ENCODE measurements around the gene GATA1. TPM values are rescaled to one million over a fixed set of nuclear protein-coding genes. Genes with fewer than 3 reads are reported as not detected.

GATA1 gene
- total RNA-seq, 5 donors from 2014 or later (not counting 1 experiment from before 2014, with no cell fraction given): 0.23 to 0.64 (median 0.43) TPM

DNA sequence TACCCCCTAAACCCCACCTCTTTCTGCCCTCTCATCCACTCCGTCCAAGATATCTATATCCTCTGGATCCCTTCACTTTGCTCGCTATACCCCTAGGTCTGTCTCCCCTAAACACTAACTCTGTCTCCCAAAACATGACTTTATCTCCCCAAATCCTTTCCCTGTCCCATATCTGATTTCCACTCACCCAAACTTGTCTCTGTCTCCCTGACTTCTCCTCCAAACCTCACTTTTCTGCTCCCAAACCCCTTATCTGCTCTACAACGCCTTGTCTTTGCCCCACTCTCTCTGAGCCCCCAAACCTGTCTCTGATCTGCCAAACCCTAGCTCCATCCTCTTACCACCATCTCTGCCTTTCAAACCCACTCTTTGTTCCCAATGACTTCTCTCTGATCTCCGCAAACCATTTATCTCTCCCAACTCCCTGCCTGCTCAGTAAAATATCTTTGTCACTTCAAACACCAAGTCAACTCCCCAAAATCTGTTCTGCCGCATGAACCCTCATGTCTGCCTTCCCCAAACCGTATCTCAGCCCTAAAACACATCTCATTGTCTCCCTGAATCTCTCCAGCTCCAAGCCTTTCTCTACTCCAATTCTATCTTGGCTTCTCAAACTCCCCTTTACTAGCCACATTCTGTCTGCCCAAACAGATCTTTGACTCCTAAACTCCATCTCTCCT lies 575 bp downstream of the GATA1 start:
- DNase-seq: no peak
- Histone ChIP-seq H3K36me3 (ENCODE audit: control insufficient read depth in 2 of 2, extremely low read depth in 1 of 2, insufficient read depth in 1 of 2, low read length in 1 of 2) (no peaks in the 10 kb centered on the region), H3K9me3 (no peaks in the 10 kb centered on the region), H3K27me3 (replicated peaks in 1 of 2; ENCODE audit: control insufficient read depth in 2 of 2, extremely low read depth in 1 of 2, insufficient read depth in 2 of 2, low read length in 1 of 2) (peaks cover 2% of the 10 kb centered on the region in 2 experiments), H3K4me1 (ENCODE audit: control insufficient read depth in 1 of 2, extremely low read depth in 1 of 2, insufficient read depth in 2 of 2, low read length in 2 of 2) (peaks cover 0 to 6% of the 10 kb centered on the region in 2 experiments), H3K4me3 (ENCODE audit: control insufficient read depth in 1 of 2, extremely low read depth in 1 of 2, low read length in 1 of 2) (no peak overlapping the region), H3K27ac (ENCODE audit: low read length) (no peak overlapping the region)
- Mint-ChIP-seq H3K9me3 (no peaks in the 10 kb centered on the region), H3K36me3 (no peaks in the 10 kb centered on the region), H3K27me3 (peaks cover 0 to 22% of the 10 kb centered on the region in 2 donors), H3K27ac (no peak overlapping the region), H3K4me3 (no peak overlapping the region), H3K4me1 (peaks cover 6 to 15% (median 15%) of the 10 kb centered on the region in 3 donors)
- POLR2A ChIA-PET: no interaction called here
- WGBS (ENCODE audit: insufficient coverage): 77% methylated on average over 6 of the region's 6 CpGs
- CTCF ChIA-PET: no interaction called here
- no peak for ATAC-seq (replicated peaks in 1 of 4)

DNA sequence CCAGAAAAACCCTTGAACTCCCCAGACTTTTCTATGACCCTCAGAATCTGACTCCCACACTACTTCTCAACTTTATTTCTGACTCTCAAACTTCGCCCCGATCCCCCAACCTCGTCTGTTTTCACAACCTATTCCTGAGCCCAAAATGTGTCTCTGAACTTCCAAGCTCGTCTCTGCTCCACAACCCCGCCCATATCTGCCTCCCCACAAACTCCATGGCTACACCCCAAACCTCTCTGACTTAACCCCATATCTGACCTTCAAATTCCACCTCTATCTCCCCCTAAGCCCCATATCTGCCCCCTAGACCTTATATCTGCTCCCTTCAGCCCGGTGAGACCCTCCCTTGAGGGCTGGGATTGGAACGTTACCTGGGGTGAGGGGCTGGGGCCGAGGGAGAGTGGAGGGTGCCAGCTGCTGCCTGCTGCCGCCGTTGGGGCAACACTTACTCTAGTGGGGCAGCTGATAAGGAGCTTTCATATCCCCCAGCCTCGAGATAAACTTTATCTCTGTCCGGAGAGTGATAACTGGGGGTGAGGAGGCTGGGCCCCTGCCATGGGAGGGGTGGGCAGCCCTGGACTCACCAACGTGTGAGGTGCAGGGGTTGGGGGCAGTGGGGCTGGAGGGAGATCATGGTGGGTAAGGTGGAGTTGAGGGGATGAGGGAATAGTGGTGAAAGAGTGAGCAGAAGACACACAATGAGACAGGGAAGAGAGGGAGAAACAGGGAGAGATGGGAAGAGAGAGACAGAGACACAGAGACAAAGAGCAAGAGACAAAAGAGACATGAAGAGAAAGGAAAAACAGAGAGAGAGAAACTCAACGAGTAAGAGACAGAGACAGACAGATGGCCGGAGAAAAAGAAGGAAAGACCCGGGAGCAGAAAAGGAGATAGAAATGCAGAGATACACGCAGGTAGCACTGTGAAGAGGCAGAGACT lies 1.4 kb downstream of the GATA1 start:
- H3K36me3 ChIP-seq (ENCODE audit: control insufficient read depth in 2 of 2, extremely low read depth in 1 of 2, insufficient read depth in 1 of 2, low read length in 1 of 2): no peaks in the 10 kb centered on the region
- WGBS (ENCODE audit: insufficient coverage): 81% methylated on average over 7 of the region's 17 CpGs
- no peak overlapping the region for H3K27ac ChIP-seq (ENCODE audit: low read length)
- no peaks in the 10 kb centered on the region for H3K9me3 ChIP-seq
- Mint-ChIP-seq H3K27ac (no peak overlapping the region), H3K36me3 (no peaks in the 10 kb centered on the region), H3K4me1 (peaks cover 6 to 15% (median 15%) of the 10 kb centered on the region in 3 donors), H3K27me3 (peaks cover 0 to 22% of the 10 kb centered on the region in 2 donors), H3K4me3 (no peak overlapping the region), H3K9me3 (no peaks in the 10 kb centered on the region)
- DNase-seq: no peak
- ATAC-seq (replicated peaks in 1 of 4): no peak
- POLR2A ChIA-PET: no interaction called here
- CTCF ChIA-PET: no interaction called here
- H3K27me3 ChIP-seq (replicated peaks in 1 of 2; ENCODE audit: control insufficient read depth in 2 of 2, extremely low read depth in 1 of 2, insufficient read depth in 2 of 2, low read length in 1 of 2): peaks cover 2% of the 10 kb centered on the region in 2 experiments
- H3K4me1 ChIP-seq (ENCODE audit: control insufficient read depth in 1 of 2, extremely low read depth in 1 of 2, insufficient read depth in 2 of 2, low read length in 2 of 2): peaks cover 0 to 6% of the 10 kb centered on the region in 2 experiments
- H3K4me3 ChIP-seq (ENCODE audit: control insufficient read depth in 1 of 2, extremely low read depth in 1 of 2, low read length in 1 of 2): no peak overlapping the region

DNA sequence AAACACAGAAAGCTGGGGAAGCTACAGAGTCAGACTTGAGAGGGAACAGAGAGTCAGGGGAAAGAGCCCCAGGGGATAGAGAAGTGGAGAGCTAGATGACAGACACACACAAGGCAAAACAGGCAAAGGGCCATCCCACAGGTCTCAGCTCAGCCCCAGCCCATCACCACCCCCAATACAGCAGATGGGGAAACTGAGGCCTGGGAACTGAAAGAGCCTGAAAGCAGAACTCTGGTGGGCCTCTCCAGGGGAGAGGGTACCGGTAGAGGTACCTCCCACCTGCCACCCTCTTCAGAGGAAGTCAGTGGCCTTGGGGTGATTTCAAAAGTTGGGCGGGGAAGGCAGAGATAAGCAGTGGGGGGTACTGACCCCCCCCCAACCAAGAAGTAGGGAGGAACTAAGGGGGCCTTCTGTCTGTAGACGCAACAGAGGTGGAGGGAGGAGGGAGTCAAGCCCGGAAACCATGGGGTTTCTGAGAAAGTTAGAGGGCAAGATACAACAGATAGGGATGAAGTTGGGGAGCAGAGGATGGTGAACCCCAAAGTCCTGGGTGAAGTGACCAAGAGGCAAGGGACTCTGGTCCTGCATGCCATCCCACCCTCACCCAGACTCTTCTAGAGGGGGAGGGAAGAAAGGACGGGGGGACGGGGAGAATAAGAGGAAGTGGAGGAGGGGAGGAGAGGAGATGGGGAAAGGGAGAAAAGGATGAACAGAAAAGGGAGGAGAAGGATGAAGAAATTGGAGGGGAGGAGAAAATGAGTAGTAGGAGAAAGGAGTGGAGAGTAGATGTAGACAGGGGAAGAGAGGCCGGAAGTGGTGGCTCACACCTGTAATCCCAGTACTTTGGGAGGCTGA lies 3.2 kb downstream of the GATA1 start:
- no CpG with 5 or more reads among the region's 7 CpGs for WGBS (ENCODE audit: insufficient coverage)

DNA sequence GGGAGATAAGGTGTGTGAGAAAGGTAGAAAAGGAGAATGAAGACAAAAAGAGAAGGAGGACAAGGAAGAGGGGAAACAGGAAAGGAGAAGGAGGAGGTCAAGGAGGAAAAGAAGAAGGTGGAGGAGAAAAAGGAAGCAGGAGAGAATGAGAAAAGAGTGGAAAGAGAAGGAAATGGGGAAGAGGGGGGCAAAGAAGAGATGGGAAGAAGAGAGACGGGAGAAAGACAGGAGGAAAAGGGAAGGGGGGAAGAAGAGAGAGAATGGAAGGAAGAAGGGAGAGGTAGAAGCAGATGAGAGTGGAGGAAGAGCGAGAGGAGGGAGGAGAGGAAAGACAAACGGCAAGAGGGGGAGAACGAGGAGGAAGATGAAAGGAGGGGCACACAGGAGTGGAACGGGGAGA lies 4.1 kb downstream of the GATA1 start:
- POLR2A ChIA-PET: no interaction called here
- Mint-ChIP-seq H3K36me3 (no peaks in the 10 kb centered on the region), H3K4me3 (peak overlapping the region in 1 of 3 donors; percentile 16), H3K27me3 (peaks cover 0 to 22% of the 10 kb centered on the region in 2 donors), H3K9me3 (no peaks in the 10 kb centered on the region), H3K27ac (no peak overlapping the region), H3K4me1 (peaks cover 6 to 15% (median 15%) of the 10 kb centered on the region in 3 donors)
- Histone ChIP-seq H3K4me3 (ENCODE audit: control insufficient read depth in 1 of 2, extremely low read depth in 1 of 2, low read length in 1 of 2) (no peak overlapping the region), H3K36me3 (ENCODE audit: control insufficient read depth in 2 of 2, extremely low read depth in 1 of 2, insufficient read depth in 1 of 2, low read length in 1 of 2) (no peaks in the 10 kb centered on the region), H3K4me1 (ENCODE audit: control insufficient read depth in 1 of 2, extremely low read depth in 1 of 2, insufficient read depth in 2 of 2, low read length in 2 of 2) (peaks cover 0 to 6% of the 10 kb centered on the region in 2 experiments), H3K9me3 (no peaks in the 10 kb centered on the region), H3K27ac (ENCODE audit: low read length) (no peak overlapping the region), H3K27me3 (replicated peaks in 1 of 2; ENCODE audit: control insufficient read depth in 2 of 2, extremely low read depth in 1 of 2, insufficient read depth in 2 of 2, low read length in 1 of 2) (peaks cover 0 to 2% of the 10 kb centered on the region in 2 experiments)
- WGBS (ENCODE audit: insufficient coverage): 82% methylated on average over 5 of the region's 5 CpGs
- ATAC-seq (replicated peaks in 1 of 4) (no peak), DNase-seq (no peak)
- CTCF ChIA-PET: no interaction called here

More for the DNA sequence above, 3.2 kb downstream of the GATA1 start:
- Histone ChIP-seq H3K36me3 (ENCODE audit: control insufficient read depth in 2 of 2, extremely low read depth in 1 of 2, insufficient read depth in 1 of 2, low read length in 1 of 2) (no peaks in the 10 kb centered on the region), H3K4me3 (ENCODE audit: control insufficient read depth in 1 of 2, extremely low read depth in 1 of 2, low read length in 1 of 2) (no peak overlapping the region), H3K4me1 (ENCODE audit: control insufficient read depth in 1 of 2, extremely low read depth in 1 of 2, insufficient read depth in 2 of 2, low read length in 2 of 2) (peaks cover 0 to 6% of the 10 kb centered on the region in 2 experiments), H3K27me3 (replicated peaks in 1 of 2; ENCODE audit: control insufficient read depth in 2 of 2, extremely low read depth in 1 of 2, insufficient read depth in 2 of 2, low read length in 1 of 2) (peaks cover 2% of the 10 kb centered on the region in 2 experiments), H3K9me3 (no peaks in the 10 kb centered on the region), H3K27ac (ENCODE audit: low read length) (no peak overlapping the region)
- Mint-ChIP-seq H3K4me1 (peaks cover 6 to 15% (median 15%) of the 10 kb centered on the region in 3 donors), H3K36me3 (no peaks in the 10 kb centered on the region), H3K27me3 (peaks cover 0 to 22% of the 10 kb centered on the region in 2 donors), H3K27ac (no peak overlapping the region), H3K4me3 (peak overlapping the region in 1 of 3 donors; percentile 40), H3K9me3 (no peaks in the 10 kb centered on the region)
- CTCF ChIA-PET: no interaction called here
- DNase-seq: peak in 3 of 35 experiments; percentile 6 to 12 (median 12)
- peak in 1 of 4 experiments; percentile 20 for ATAC-seq (replicated peaks in 1 of 4)
- POLR2A ChIA-PET: no interaction called here

DNA sequence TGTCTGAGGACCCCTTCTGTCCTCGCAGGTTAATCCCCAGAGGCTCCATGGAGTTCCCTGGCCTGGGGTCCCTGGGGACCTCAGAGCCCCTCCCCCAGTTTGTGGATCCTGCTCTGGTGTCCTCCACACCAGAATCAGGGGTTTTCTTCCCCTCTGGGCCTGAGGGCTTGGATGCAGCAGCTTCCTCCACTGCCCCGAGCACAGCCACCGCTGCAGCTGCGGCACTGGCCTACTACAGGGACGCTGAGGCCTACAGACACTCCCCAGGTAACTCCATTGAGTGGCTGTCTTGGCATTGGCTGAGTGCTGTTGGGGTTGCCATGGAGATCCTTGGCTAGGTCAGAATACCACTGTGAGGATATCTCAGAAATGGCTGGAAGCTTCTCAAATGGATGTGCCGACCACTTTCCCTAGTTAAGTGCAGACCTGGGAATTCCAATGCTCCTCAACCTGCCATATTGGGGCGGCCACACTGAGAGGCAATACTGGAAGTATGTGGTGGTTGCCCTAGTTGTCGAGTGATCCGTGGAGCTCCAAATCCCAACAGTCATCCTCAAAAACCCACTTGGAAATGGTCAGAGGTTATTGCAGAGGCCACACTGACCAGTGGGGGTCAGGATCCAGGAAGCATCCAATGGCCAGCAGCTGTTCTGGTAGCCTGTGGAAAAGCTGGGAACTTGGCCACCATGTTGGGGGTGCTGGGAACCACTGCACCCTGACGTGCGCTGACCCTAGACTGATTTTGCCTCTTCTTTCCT lies 4.9 kb downstream of the GATA1 start:
- no peak for ATAC-seq (replicated peaks in 1 of 4)
- peaks cover 0 to 26% of the 10 kb centered on the region in 2 donors for H3K27me3 Mint-ChIP-seq
- H3K4me3 Mint-ChIP-seq: no peak overlapping the region
- Histone ChIP-seq H3K36me3 (ENCODE audit: control insufficient read depth in 2 of 2, extremely low read depth in 1 of 2, insufficient read depth in 1 of 2, low read length in 1 of 2) (no peaks in the 10 kb centered on the region), H3K27me3 (replicated peaks in 1 of 2; ENCODE audit: control insufficient read depth in 2 of 2, extremely low read depth in 1 of 2, insufficient read depth in 2 of 2, low read length in 1 of 2) (no peaks in the 10 kb centered on the region), H3K27ac (ENCODE audit: low read length) (no peak overlapping the region), H3K4me1 (ENCODE audit: control insufficient read depth in 1 of 2, extremely low read depth in 1 of 2, insufficient read depth in 2 of 2, low read length in 2 of 2) (peaks cover 0 to 6% of the 10 kb centered on the region in 2 experiments), H3K9me3 (no peaks in the 10 kb centered on the region), H3K4me3 (ENCODE audit: control insufficient read depth in 1 of 2, extremely low read depth in 1 of 2, low read length in 1 of 2) (no peak overlapping the region)
- no peaks in the 10 kb centered on the region for H3K36me3 Mint-ChIP-seq
- peaks cover 6 to 15% (median 15%) of the 10 kb centered on the region in 3 donors for H3K4me1 Mint-ChIP-seq
- no CpG with 5 or more reads among the region's 11 CpGs for WGBS (ENCODE audit: insufficient coverage)
- H3K27ac Mint-ChIP-seq: no peak overlapping the region
- no peaks in the 10 kb centered on the region for H3K9me3 Mint-ChIP-seq
- DNase-seq: no peak
- POLR2A ChIA-PET: no interaction called here
- CTCF ChIA-PET: no interaction called here
